GM19025 (cell line): Measurements from ENCODE around the gene LRRC19.

Experiments
- ATAC-seq: cut with Tn5 transposase; IDR thresholded peaks from one replicate; pipeline ENCODE4 v1.9.1; 2021; ENCODE audit warnings: mild to moderate bottlenecking, low read depth, moderate library complexity; ENCODE audit not compliant: unreplicated experiment

Gene LRRC19

GRCh38 chr9:26956860-26957233 is 48.6 kb downstream of the LRRC19 start:
- no peak for ATAC-seq

GRCh38 chr9:26955921-26956859 is 49.3 kb downstream of the LRRC19 start, which contains the start of gene IFT74:
Gene IFT74 (plus strand): TSS chr9:26956412. CDS start chr9:26961968, 5,556 bp downstream.
- peak; percentile 100 for ATAC-seq

GRCh38 chr9:26955222-26955903 is 50.1 kb downstream of the LRRC19 start:
- ATAC-seq, result no peak

GRCh38 chr9:26954050-26954508 is 51.4 kb downstream of the LRRC19 start:
- ATAC-seq, result no peak

- no peak for ATAC-seq
Measured at GRCh38 chr9:26951794-26952193, 53.7 kb downstream of the LRRC19 start.

- ATAC-seq, result no peak
Measured at GRCh38 chr9:26950521-26950920, 55.0 kb downstream of the LRRC19 start.

GRCh38 chr9:26949637-26950069 is 55.8 kb downstream of the LRRC19 start:
- ATAC-seq, result no peak

GRCh38 chr9:26947736-26948135 is 57.7 kb downstream of the LRRC19 start:
- no peak for ATAC-seq

GRCh38 chr9:26946753-26947727 is 58.4 kb downstream of the LRRC19 start, which contains the start of gene PLAA:
Gene PLAA (minus strand): TSS chr9:26947242. CDS start chr9:26947045, 197 bp downstream.
- peak; percentile 99 for ATAC-seq

- no peak for ATAC-seq
Measured at GRCh38 chr9:26945591-26945990, 59.9 kb downstream of the LRRC19 start.
